SU-DHL-6 (cell line): ENCODE measurements around the gene ZBTB16.

Source experiments
- EZH2phosphoT487 ChIP-seq: fragments of 200-600 bp; sonication (generic), shearing (Covaris generic); conservative IDR thresholded peaks from 2 replicates; pipeline ENCODE4 v1.6.1; 2018; ENCODE audit warnings: mild to moderate bottlenecking, antibody characterized with exemption, low read length, moderate library complexity, mixed read lengths
- TF ChIP-seq, protein P1 (sequence below): fragments of 200-600 bp; sonication (generic); IDR thresholded peaks from one replicate; pipeline ENCODE4 v1.5.1; 2017; ENCODE audit warnings: antibody characterized with exemption, mild to moderate bottlenecking, low read length, moderate library complexity; ENCODE audit not compliant: insufficient read depth, poor library complexity, severe bottlenecking

DNA sequence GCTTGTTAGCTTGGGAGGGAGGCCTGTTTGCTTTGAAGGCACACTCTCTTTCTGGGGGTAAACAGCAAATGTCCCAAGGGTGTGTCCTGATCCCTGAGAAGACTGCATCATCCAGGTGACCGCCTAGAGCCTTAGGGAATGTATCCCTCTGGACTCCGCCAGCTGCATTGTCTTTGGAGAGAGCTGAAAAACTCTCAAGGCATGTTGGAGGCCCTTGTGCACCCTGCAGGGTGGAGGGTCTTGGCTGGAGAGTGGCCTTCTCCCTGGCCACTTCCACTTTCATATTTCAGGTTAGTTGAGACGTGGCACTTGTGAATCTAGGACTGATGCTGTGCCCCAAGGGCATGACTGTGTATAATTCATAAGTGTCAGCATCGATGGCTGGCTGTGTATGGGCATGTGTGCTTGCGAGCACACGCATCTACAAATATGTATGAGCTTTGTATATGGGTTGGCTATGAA, 70.6 kb downstream of the ZBTB16 start:
- TF ChIP-seq, protein P1, sequence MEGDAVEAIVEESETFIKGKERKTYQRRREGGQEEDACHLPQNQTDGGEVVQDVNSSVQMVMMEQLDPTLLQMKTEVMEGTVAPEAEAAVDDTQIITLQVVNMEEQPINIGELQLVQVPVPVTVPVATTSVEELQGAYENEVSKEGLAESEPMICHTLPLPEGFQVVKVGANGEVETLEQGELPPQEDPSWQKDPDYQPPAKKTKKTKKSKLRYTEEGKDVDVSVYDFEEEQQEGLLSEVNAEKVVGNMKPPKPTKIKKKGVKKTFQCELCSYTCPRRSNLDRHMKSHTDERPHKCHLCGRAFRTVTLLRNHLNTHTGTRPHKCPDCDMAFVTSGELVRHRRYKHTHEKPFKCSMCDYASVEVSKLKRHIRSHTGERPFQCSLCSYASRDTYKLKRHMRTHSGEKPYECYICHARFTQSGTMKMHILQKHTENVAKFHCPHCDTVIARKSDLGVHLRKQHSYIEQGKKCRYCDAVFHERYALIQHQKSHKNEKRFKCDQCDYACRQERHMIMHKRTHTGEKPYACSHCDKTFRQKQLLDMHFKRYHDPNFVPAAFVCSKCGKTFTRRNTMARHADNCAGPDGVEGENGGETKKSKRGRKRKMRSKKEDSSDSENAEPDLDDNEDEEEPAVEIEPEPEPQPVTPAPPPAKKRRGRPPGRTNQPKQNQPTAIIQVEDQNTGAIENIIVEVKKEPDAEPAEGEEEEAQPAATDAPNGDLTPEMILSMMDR: no peak
- TF ChIP-seq EZH2phosphoT487: no peak
